ENCODE data around the gene CHEK1.
A peak's percentile ranks its signal among the peaks of the same experiment; 100 is the strongest.

The CHEK1 gene

GRCh38 chr11:125671561-125671960, 46.6 kb downstream of the CHEK1 start:
- DNase-seq (ENCODE audit: low read depth) = no peak
- no peak overlapping the region for H3K4me3 ChIP-seq (ENCODE audit: control insufficient read depth, low read depth, low read length)
- TF ChIP-seq, protein P1, sequence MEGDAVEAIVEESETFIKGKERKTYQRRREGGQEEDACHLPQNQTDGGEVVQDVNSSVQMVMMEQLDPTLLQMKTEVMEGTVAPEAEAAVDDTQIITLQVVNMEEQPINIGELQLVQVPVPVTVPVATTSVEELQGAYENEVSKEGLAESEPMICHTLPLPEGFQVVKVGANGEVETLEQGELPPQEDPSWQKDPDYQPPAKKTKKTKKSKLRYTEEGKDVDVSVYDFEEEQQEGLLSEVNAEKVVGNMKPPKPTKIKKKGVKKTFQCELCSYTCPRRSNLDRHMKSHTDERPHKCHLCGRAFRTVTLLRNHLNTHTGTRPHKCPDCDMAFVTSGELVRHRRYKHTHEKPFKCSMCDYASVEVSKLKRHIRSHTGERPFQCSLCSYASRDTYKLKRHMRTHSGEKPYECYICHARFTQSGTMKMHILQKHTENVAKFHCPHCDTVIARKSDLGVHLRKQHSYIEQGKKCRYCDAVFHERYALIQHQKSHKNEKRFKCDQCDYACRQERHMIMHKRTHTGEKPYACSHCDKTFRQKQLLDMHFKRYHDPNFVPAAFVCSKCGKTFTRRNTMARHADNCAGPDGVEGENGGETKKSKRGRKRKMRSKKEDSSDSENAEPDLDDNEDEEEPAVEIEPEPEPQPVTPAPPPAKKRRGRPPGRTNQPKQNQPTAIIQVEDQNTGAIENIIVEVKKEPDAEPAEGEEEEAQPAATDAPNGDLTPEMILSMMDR (conservative IDR thresholded peaks at IDR 0.05; ENCODE audit: control insufficient read depth, insufficient read depth, low read depth, low read length) = no peak

DNA sequence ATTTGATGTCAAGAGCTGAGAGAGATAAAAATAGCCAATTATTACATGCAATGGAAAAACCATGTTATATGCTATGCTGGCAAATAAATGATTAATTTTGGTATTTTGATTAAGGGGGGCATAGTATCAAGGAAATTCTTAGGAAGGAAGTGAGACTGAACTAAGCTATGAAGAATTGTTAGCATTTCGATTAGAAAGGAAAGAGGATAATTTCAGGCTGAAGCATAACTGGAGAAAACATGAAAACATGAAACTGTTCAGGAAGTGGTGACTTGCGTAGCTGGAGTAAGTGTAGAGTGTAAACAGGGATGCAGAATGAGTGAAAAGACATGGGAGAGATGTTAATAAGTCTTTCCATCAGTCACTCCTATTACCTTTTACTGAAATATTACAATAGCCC, 49.2 kb downstream of the CHEK1 start:
- no peak for DNase-seq (ENCODE audit: low read depth)
- TF ChIP-seq, protein P1 (conservative IDR thresholded peaks at IDR 0.05; ENCODE audit: control insufficient read depth, insufficient read depth, low read depth, low read length) = no peak

DNA sequence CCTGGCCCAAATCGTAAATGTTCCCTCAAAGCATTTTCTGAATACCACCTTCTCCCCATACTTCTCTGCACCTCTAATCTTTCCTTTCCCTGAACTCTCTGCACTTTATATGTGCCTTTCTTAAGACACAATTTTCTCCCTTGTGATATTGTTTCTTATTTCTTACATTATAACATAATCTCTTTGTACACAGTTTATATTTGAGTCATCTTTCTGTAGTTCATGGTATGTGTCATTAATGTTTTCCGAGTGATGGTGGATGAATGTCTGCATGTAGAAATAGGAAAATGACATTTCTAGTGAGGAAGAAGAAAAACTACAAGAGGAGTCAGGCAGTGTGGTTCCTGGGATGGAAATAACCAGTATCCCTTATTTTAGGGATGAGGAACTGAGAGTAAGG, 50.2 kb downstream of the CHEK1 start:
- no peak for DNase-seq (ENCODE audit: low read depth)
- TF ChIP-seq, protein P1 (conservative IDR thresholded peaks at IDR 0.05; ENCODE audit: control insufficient read depth, insufficient read depth, low read depth, low read length) = no peak
- H3K4me3 ChIP-seq (ENCODE audit: control insufficient read depth, low read depth, low read length) = no peak overlapping the region

More for the DNA sequence above, 49.2 kb downstream of the CHEK1 start:
- H3K4me3 ChIP-seq (ENCODE audit: control insufficient read depth, low read depth, low read length) = no peak overlapping the region

DNA sequence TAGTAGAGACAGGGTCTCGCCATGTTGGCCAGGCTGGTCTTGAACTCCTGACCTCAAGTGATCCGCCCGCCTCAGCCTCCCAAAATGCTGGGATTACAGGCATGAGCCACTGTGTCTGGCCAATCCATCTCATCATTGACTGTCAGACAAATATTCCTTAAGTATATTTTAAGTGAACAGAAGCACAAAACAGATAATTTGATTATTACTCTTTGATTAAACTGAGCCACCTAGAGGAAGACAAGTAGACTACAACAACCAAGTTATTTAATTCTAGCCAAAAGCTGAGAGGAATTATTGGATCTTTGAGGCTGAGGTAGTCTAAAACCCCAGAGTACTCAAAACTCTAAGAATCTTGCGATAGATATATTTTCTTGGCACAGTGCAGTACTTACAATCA, 54.4 kb downstream of the CHEK1 start:
- H3K4me3 ChIP-seq (ENCODE audit: control insufficient read depth, low read depth, low read length) = no peak overlapping the region
- TF ChIP-seq, protein P1 (conservative IDR thresholded peaks at IDR 0.05; ENCODE audit: control insufficient read depth, insufficient read depth, low read depth, low read length) = peak; percentile 31
- peak; percentile 5 for DNase-seq (ENCODE audit: low read depth)

DNA sequence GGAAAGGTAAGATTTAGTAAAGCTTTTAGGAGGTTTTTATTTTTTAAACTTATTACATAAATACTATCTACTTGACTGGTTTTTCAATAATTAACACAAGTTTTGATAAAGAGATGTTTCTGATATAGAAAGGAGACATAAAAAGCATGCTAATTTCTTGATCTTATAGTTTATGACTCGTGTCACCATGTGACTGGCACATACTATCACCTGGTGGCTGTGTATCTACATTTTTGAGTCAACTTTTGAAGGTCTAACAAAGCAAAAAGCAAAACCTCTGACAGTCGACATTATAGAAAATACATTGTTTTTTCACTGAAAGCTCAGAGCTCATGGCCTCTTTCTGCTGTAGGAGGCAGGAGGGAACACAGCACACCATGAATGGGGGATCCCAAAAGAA, 54.9 kb downstream of the CHEK1 start:
- DNase-seq (ENCODE audit: low read depth) = no peak
- TF ChIP-seq, protein P1 (conservative IDR thresholded peaks at IDR 0.05; ENCODE audit: control insufficient read depth, insufficient read depth, low read depth, low read length) = no peak
- no peak overlapping the region for H3K4me3 ChIP-seq (ENCODE audit: control insufficient read depth, low read depth, low read length)

DNA sequence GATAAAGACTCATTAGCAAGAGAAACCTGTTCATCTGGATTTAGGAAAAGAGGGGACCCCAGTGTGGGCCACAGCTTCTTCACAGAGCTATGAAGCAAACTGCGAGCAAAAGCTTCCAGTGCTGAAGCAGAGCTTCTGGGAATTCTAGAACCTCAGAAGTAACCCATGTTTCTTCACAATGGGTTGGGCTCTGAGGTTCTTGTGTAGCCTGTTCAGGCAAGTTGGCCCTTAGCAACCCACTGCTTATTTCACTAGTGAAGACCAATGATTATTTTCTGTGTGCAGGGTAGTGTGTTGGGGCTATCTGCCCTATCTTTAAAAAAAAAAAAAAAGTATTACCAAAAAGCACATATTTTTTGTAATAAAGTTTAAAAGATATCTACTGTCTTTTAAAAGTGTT, 55.8 kb downstream of the CHEK1 start, which contains the start of gene ACRV1:
ACRV1 (minus strand) TSS at position 101 of the 400 bp plus-strand sequence; CDS start at position 34, 67 bp downstream.
- no peak within 1 kb of the TSS for H3K4me3 ChIP-seq (ENCODE audit: control insufficient read depth, low read depth, low read length)
- no peak for DNase-seq (ENCODE audit: low read depth)
- TF ChIP-seq, protein P1 (conservative IDR thresholded peaks at IDR 0.05; ENCODE audit: control insufficient read depth, insufficient read depth, low read depth, low read length) = no peak

DNA sequence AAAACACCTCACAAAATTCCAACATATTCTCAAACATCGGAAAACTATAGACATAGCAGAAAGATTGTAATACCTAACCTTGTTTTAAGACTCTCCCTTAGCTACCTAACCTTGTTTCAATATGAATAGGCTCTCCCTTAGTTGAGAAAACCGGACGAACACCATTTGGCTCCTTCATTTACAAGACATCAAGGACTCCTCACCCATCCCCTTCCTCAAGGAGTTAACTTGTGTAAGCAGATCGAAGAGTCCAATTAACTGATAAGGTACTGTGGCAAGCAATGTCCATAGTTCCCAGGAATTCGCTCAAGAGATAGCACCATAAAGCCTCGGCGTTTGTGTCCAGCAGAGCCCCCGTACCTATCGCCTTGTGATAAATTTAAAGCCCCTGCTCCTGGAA, 60.3 kb downstream of the CHEK1 start:
- TF ChIP-seq, protein P1 (conservative IDR thresholded peaks at IDR 0.05; ENCODE audit: control insufficient read depth, insufficient read depth, low read depth, low read length) = no peak
- H3K4me3 ChIP-seq (ENCODE audit: control insufficient read depth, low read depth, low read length) = no peak overlapping the region
- DNase-seq (ENCODE audit: low read depth) = no peak

Data from fibroblast of mammary gland (primary cell).